Lower leg skin (tissue), 4 donors: ENCODE data around the gene LMOD2. TPM values are rescaled to one million over a fixed set of nuclear protein-coding genes. Genes with fewer than 3 reads are reported as not detected.

Source experiments
- DNase-seq, 2 donors: peaks; one replicate each; pipeline ENCODE4 v3.0.0-alpha.2; 2019; ENCODE audit warnings: low spot score in 2 of 2
- H3K4me3 ChIP-seq: fragments of 200-600 bp; sonication (generic); 2 replicates; pipeline ENCODE4 v1.5.1; 2017; ENCODE audit warnings: mild to moderate bottlenecking, low read depth; ENCODE audit not compliant: poor library complexity, severe bottlenecking
- POLR2A ChIP-seq, 2 donors: fragments of 450-650 bp; IDR thresholded peaks; one replicate each; pipeline ENCODE4 v1.6.1; 2016 to 2017; ENCODE audit warnings: antibody characterized with exemption in 2 of 2, mild to moderate bottlenecking in 1 of 2, moderate library complexity in 1 of 2
- WGBS, 2 donors: methylation state at CpG; one replicate each; pipeline ENCODE4 v1.1.5; 2018; 5-methylcytosine and 5-hydroxymethylcytosine counted together
- intact Hi-C: fragments of 100-400 bp; cut with DNase I; formaldehyde crosslinking; loops from one replicate; pipeline ENCODE4 v1.15.0; 2023; ENCODE audit warnings: low total_unique reads
- total RNA-seq, 4 donors: library from RNA; depleted of rRNA; stranded (reverse); fragments of >200 nt; gene quantifications; one replicate each; pipeline ENCODE4 v1.1.0, GENCODE V29; 2016
- TF ChIP-seq, protein P1 (sequence below), 3 donors: fragments of 450-650 bp; IDR thresholded peaks; one replicate each; pipeline ENCODE4 v1.5.1; 2016; ENCODE audit warnings: antibody characterized with exemption in 3 of 3, mild to moderate bottlenecking in 3 of 3, moderate library complexity in 2 of 3

LMOD2 gene
- total RNA-seq, 4 donors from 2014 or later: not detected

DNA sequence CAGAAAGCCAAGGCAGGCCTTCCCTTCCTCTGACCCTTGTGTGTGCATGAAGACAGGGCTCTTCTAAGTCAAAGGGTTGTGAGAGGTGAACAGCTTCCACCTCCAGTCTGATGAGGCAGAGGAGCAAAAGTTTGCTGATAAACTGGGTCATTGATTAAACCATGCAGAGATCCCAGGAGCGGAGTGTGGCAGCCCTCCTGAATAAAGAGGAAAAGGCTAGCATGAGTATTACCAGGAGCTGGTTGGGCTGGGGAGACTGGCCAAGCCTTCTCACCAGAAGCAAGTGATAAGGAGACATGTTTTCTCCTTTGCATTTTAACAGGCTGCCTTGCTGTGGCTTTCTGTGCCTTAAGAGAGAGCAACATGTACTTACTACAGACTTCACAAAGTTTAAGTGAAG lies 10.2 kb downstream of the LMOD2 start:
- no peak for DNase-seq
- TF ChIP-seq POLR2A (IDR thresholded peaks at IDR 0.05): no peak
- TF ChIP-seq, protein P1, sequence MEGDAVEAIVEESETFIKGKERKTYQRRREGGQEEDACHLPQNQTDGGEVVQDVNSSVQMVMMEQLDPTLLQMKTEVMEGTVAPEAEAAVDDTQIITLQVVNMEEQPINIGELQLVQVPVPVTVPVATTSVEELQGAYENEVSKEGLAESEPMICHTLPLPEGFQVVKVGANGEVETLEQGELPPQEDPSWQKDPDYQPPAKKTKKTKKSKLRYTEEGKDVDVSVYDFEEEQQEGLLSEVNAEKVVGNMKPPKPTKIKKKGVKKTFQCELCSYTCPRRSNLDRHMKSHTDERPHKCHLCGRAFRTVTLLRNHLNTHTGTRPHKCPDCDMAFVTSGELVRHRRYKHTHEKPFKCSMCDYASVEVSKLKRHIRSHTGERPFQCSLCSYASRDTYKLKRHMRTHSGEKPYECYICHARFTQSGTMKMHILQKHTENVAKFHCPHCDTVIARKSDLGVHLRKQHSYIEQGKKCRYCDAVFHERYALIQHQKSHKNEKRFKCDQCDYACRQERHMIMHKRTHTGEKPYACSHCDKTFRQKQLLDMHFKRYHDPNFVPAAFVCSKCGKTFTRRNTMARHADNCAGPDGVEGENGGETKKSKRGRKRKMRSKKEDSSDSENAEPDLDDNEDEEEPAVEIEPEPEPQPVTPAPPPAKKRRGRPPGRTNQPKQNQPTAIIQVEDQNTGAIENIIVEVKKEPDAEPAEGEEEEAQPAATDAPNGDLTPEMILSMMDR (IDR thresholded peaks at IDR 0.05): no peak
- H3K4me3 ChIP-seq: no peak overlapping the region
- WGBS, 2 donors: 89 to 93% methylated on average over 1 of the region's 1 CpG
- intact Hi-C loops: no loop called here

DNA sequence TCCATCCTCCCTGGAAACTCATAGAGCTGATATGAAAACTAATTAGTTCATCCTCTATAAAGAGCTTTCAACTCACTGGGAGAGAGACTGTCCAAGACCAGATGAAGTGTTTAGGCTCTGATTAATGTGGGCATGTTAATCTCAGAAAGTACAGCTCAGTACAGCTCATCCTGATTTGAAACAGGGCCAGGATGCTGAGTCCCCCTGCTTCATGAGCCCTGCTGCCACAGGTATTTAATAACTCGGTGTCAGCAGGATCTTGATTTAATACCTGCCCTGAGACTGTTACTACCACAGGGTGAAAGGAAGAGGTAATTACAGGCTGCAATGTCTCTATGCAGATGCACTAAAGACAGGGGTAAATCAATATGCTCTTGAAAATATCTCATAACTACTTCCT lies 10.8 kb downstream of the LMOD2 start:
- intact Hi-C loops: no loop called here
- WGBS, 2 donors: 14 to 32% methylated on average over 1 of the region's 1 CpG
- no peak overlapping the region for H3K4me3 ChIP-seq
- TF ChIP-seq, protein P1 (IDR thresholded peaks at IDR 0.05): no peak
- TF ChIP-seq POLR2A (IDR thresholded peaks at IDR 0.05): no peak
- no peak for DNase-seq

DNA sequence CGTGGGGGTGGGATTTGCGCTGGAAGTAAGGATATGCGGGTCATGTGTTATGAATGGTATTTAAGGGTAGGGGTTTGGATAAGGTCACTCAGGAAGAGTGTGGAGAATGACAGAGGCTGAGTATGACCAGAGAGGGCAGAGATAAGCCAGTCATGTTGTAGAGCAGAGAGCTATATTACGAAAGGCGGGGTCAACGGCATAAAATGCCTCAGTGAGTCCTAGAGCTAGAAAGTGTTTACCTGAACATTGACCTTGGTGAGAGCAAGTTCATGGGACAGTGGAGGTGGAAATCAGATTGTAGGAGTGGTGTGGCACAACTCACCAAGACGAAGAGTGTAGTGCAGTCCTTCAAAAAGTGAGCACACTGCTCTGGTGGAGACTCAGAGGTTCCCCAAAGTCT lies 13.8 kb downstream of the LMOD2 start:
- TF ChIP-seq, protein P1 (IDR thresholded peaks at IDR 0.05): no peak
- no peak for TF ChIP-seq POLR2A (IDR thresholded peaks at IDR 0.05)
- intact Hi-C loops: no loop called here
- WGBS, 2 donors: 85 to 87% methylated on average over 7 of the region's 7 CpGs

DNA sequence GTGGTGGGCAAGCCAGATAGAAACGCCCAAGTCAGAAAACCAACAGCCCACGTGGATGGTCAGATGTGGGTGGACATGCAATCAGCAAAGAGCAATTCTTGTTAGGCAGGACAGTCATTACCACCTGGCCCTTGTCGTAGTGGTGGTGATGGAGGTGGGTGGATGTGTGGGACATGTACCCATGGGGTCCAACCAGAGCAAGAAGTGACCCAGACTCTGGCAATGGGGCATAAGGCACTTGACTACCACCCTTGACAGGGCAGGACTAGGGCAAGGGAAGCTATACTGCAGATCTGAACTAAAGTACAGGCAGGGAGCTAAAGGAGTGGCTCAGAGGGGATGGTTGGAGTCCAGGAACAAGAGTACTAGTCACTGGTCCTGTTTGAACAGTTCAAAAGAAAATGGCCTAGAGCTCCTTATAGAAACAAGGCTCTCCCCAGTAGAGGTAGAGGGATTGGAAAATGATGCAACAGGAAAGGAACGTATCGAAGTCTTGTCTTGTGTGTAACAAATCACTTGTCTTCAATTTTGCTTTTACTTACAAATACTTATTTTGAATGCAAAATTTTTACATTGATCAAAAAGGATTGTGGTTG lies 17.6 kb downstream of the LMOD2 start:
- WGBS, 2 donors: 71 to 76% methylated on average over 5 of the region's 5 CpGs
- no peak for TF ChIP-seq POLR2A (IDR thresholded peaks at IDR 0.05)
- TF ChIP-seq, protein P1 (IDR thresholded peaks at IDR 0.05): no peak
- no peak for DNase-seq
- intact Hi-C loops: no loop called here
- H3K4me3 ChIP-seq: no peak overlapping the region

More for the DNA sequence above, 13.8 kb downstream of the LMOD2 start:
- no peak for DNase-seq
- H3K4me3 ChIP-seq: no peak overlapping the region

DNA sequence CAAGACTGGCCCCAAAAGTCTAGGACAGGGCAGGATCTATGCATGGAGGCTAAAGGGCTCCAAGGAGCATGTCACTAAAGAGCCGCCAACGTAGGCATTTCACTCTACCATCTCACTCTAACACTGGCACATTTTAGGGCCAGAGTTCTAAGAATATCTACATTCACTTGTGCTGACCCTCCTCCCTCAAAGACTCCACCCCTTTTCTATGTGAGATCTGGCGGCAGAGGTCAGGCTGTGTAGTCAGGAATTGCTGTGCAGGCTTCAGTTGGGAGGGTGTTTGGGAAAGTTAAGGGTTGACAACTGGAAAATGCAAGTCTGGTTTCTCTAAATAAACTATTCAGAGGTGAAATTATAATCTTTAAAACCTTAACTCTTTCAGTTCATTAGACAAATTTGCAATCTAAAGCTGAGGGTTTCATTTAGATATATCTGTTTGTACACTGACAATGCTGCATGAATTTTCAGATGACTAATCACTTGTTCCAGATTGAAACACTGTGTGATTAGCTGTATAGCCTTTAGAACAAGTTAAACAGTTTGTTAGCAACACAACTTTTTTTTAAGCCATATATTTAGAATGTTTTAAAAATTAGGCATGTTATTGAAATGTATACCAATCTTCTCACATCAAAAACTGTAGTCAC lies 18.2 kb downstream of the LMOD2 start:
- no peak for DNase-seq
- TF ChIP-seq, protein P1 (IDR thresholded peaks at IDR 0.05): no peak
- no peak for TF ChIP-seq POLR2A (IDR thresholded peaks at IDR 0.05)
- H3K4me3 ChIP-seq: no peak overlapping the region
- intact Hi-C loops: no loop called here
- 68 to 69% methylated on average over 3 of the region's 3 CpGs for WGBS, 2 donors
